Measurements from ENCODE around the gene UVSSA.

Gene UVSSA

GRCh38 chr4:1340181-1340747 lies 6.7 kb upstream of the UVSSA start:
- DNase-seq (ENCODE audit: low read depth): no peak
- no peak overlapping the region for H3K4me3 ChIP-seq (ENCODE audit: low read depth, low read length)
- TF ChIP-seq POLR2A (IDR thresholded peaks at IDR 0.05; ENCODE audit: extremely low read depth, insufficient read length) (no peak), MYC (IDR thresholded peaks at IDR 0.05; ENCODE audit: low read depth, low read length) (no peak), MAX (IDR thresholded peaks at IDR 0.05; ENCODE audit: low read depth, low read length) (no peak), CTCF (IDR thresholded peaks at IDR 0.05; ENCODE audit: low read depth, low read length) (no peak)

- no peak for DNase-seq (ENCODE audit: low read depth)
- no peak overlapping the region for H3K4me3 ChIP-seq (ENCODE audit: low read depth, low read length)
- TF ChIP-seq MYC (IDR thresholded peaks at IDR 0.05; ENCODE audit: low read depth, low read length): no peak
- TF ChIP-seq MAX (IDR thresholded peaks at IDR 0.05; ENCODE audit: low read depth, low read length): no peak
- TF ChIP-seq POLR2A (IDR thresholded peaks at IDR 0.05; ENCODE audit: extremely low read depth, insufficient read length): no peak
- TF ChIP-seq CTCF (IDR thresholded peaks at IDR 0.05; ENCODE audit: low read depth, low read length): no peak
Measured at GRCh38 chr4:1340861-1341260, 6.1 kb upstream of the UVSSA start.

- no peak for DNase-seq (ENCODE audit: low read depth)
- TF ChIP-seq CTCF (IDR thresholded peaks at IDR 0.05; ENCODE audit: low read depth, low read length) (no peak), MAX (IDR thresholded peaks at IDR 0.05; ENCODE audit: low read depth, low read length) (no peak), POLR2A (IDR thresholded peaks at IDR 0.05; ENCODE audit: extremely low read depth, insufficient read length) (no peak), MYC (IDR thresholded peaks at IDR 0.05; ENCODE audit: low read depth, low read length) (no peak)
- no peak overlapping the region for H3K4me3 ChIP-seq (ENCODE audit: low read depth, low read length)
Measured at GRCh38 chr4:1342003-1342402, 5.0 kb upstream of the UVSSA start.

GRCh38 chr4:1344696-1345095 lies 2.3 kb upstream of the UVSSA start:
- DNase-seq (ENCODE audit: low read depth): no peak
- no peak overlapping the region for H3K4me3 ChIP-seq (ENCODE audit: low read depth, low read length)
- TF ChIP-seq CTCF (IDR thresholded peaks at IDR 0.05; ENCODE audit: low read depth, low read length) (no peak), MYC (IDR thresholded peaks at IDR 0.05; ENCODE audit: low read depth, low read length) (no peak), MAX (IDR thresholded peaks at IDR 0.05; ENCODE audit: low read depth, low read length) (no peak), POLR2A (IDR thresholded peaks at IDR 0.05; ENCODE audit: extremely low read depth, insufficient read length) (no peak)

GRCh38 chr4:1345903-1346780 lies 866 bp upstream of the UVSSA start:
- TF ChIP-seq MAX (IDR thresholded peaks at IDR 0.05; ENCODE audit: low read depth, low read length) (peak; percentile 42; the same call in 1 of the 2 replicates), CTCF (IDR thresholded peaks at IDR 0.05; ENCODE audit: low read depth, low read length) (peak; percentile 48), MYC (IDR thresholded peaks at IDR 0.05; ENCODE audit: low read depth, low read length) (0 out of 2 replicates have a peak, but pooled peaks have one; percentile 35), POLR2A (IDR thresholded peaks at IDR 0.05; ENCODE audit: extremely low read depth, insufficient read length) (peak; percentile 24)
- DNase-seq (ENCODE audit: low read depth): peak; percentile 93
- peak overlapping the region; percentile 69 for H3K4me3 ChIP-seq (ENCODE audit: low read depth, low read length)

Data from NB4 (cell line).